Measurements from ENCODE around the gene HDGFL2. TPM values are rescaled to one million over a fixed set of nuclear protein-coding genes. Genes with fewer than 3 reads are reported as not detected.

HDGFL2 gene
- total RNA-seq, 1 donor from 2014 or later: 79.8 TPM

- Histone ChIP-seq H3K79me2 (ENCODE audit: insufficient read depth, low read length) (no peaks in the 10 kb centered on the region), H3K9ac (ENCODE audit: low read length) (no peak overlapping the region), H3K9me3 (ENCODE audit: insufficient read depth, low read depth, low read length) (no peaks in the 10 kb centered on the region), H4K20me1 (ENCODE audit: insufficient read depth, low read length) (no peaks in the 10 kb centered on the region), H3K4me2 (ENCODE audit: low read length) (no peak overlapping the region), H3K36me3 (ENCODE audit: insufficient read depth, low read length) (no peaks in the 10 kb centered on the region), H3K4me3 (ENCODE audit: insufficient read depth, low read depth, low read length) (no peak overlapping the region), H3K4me1 (ENCODE audit: insufficient read depth, low read length) (peaks cover 2% of the 10 kb centered on the region), H2AFZ (ENCODE audit: low read depth, low read length) (no peak overlapping the region), H3K27ac (ENCODE audit: low read depth, low read length) (no peak overlapping the region), H3K27me3 (ENCODE audit: insufficient read depth, low read length) (peaks cover 5% of the 10 kb centered on the region)
- FAIRE-seq (no peak), DNase-seq (ENCODE audit: low read depth) (no peak)
- Mint-ChIP-seq H3K27me3 (ENCODE audit: low read depth, unreplicated experiment) (peaks cover 37% of the 10 kb centered on the region), H3K36me3 (ENCODE audit: low read depth, unreplicated experiment) (no peaks in the 10 kb centered on the region), H3K4me3 (ENCODE audit: unreplicated experiment) (peak overlapping the region; percentile 54), H3K4me1 (ENCODE audit: low read depth, unreplicated experiment) (no peaks in the 10 kb centered on the region), H3K9me3 (ENCODE audit: unreplicated experiment) (no peaks in the 10 kb centered on the region), H3K27ac (ENCODE audit: unreplicated experiment) (no peak overlapping the region)
- no peak for TF ChIP-seq CTCF (IDR thresholded peaks at IDR 0.05; ENCODE audit: insufficient read depth, low read depth, low read length)
Observed at GRCh38 chr19:4533334-4533733, 61.2 kb downstream of the HDGFL2 start.

- H3K36me3 ChIP-seq (ENCODE audit: insufficient read depth, low read length): no peaks in the 10 kb centered on the region
- no peaks in the 10 kb centered on the region for H3K9me3 ChIP-seq (ENCODE audit: insufficient read depth, low read depth, low read length)
- no peaks in the 10 kb centered on the region for H3K9me3 Mint-ChIP-seq (ENCODE audit: unreplicated experiment)
- DNase-seq (ENCODE audit: low read depth) (no peak), FAIRE-seq (no peak)
- peaks cover 42% of the 10 kb centered on the region for H3K27me3 Mint-ChIP-seq (ENCODE audit: low read depth, unreplicated experiment)
- no peak overlapping the region for H3K27ac Mint-ChIP-seq (ENCODE audit: unreplicated experiment)
- no peaks in the 10 kb centered on the region for H4K20me1 ChIP-seq (ENCODE audit: insufficient read depth, low read length)
- H3K9ac ChIP-seq (ENCODE audit: low read length): no peak overlapping the region
- no peak overlapping the region for H3K4me3 Mint-ChIP-seq (ENCODE audit: unreplicated experiment)
- TF ChIP-seq CTCF (IDR thresholded peaks at IDR 0.05; ENCODE audit: insufficient read depth, low read depth, low read length) (no peak), EZH2 (IDR thresholded peaks at IDR 0.05; ENCODE audit: insufficient read depth, low read length) (no peak)
- no peaks in the 10 kb centered on the region for H3K36me3 Mint-ChIP-seq (ENCODE audit: low read depth, unreplicated experiment)
- no peak overlapping the region for H2AFZ ChIP-seq (ENCODE audit: low read depth, low read length)
- H3K79me2 ChIP-seq (ENCODE audit: insufficient read depth, low read length): no peaks in the 10 kb centered on the region
- H3K4me3 ChIP-seq (ENCODE audit: insufficient read depth, low read depth, low read length): no peak overlapping the region
- H3K4me2 ChIP-seq (ENCODE audit: low read length): no peak overlapping the region
- H3K27ac ChIP-seq (ENCODE audit: low read depth, low read length): no peak overlapping the region
- H3K4me1 ChIP-seq (ENCODE audit: insufficient read depth, low read length): peaks cover 2% of the 10 kb centered on the region
- H3K27me3 ChIP-seq (ENCODE audit: insufficient read depth, low read length): peaks cover 5% of the 10 kb centered on the region
- no peaks in the 10 kb centered on the region for H3K4me1 Mint-ChIP-seq (ENCODE audit: low read depth, unreplicated experiment)
Observed at GRCh38 chr19:4533835-4534424, 61.8 kb downstream of the HDGFL2 start.

GRCh38 chr19:4534836-4535658 lies 63.0 kb downstream of the HDGFL2 start, which contains the start of gene PLIN5:
Gene PLIN5 (minus strand): TSS chr19:4535224. CDS start chr19:4534074, 1,150 bp downstream.
- Histone ChIP-seq H3K9me3 (ENCODE audit: insufficient read depth, low read depth, low read length) (peaks cover 3% of the 10 kb centered on the region), H3K27me3 (ENCODE audit: insufficient read depth, low read length) (peaks cover 13% of the 10 kb centered on the region), H3K4me3 (ENCODE audit: insufficient read depth, low read depth, low read length) (no peak within 1 kb of the TSS), H3K4me2 (ENCODE audit: low read length) (peak within 1 kb of the TSS; percentile 60), H3K36me3 (ENCODE audit: insufficient read depth, low read length) (no peaks in the 10 kb centered on the region), H4K20me1 (ENCODE audit: insufficient read depth, low read length) (no peaks in the 10 kb centered on the region), H3K4me1 (ENCODE audit: insufficient read depth, low read length) (peaks cover 2% of the 10 kb centered on the region), H3K27ac (ENCODE audit: low read depth, low read length) (no peak within 1 kb of the TSS), H2AFZ (ENCODE audit: low read depth, low read length) (no peak within 1 kb of the TSS), H3K79me2 (ENCODE audit: insufficient read depth, low read length) (no peaks in the 10 kb centered on the region), H3K9ac (ENCODE audit: low read length) (no peak within 1 kb of the TSS)
- Mint-ChIP-seq H3K36me3 (ENCODE audit: low read depth, unreplicated experiment) (no peaks in the 10 kb centered on the region), H3K27ac (ENCODE audit: unreplicated experiment) (no peak within 1 kb of the TSS), H3K9me3 (ENCODE audit: unreplicated experiment) (no peaks in the 10 kb centered on the region), H3K27me3 (ENCODE audit: low read depth, unreplicated experiment) (peaks cover 49% of the 10 kb centered on the region), H3K4me3 (ENCODE audit: unreplicated experiment) (no peak within 1 kb of the TSS), H3K4me1 (ENCODE audit: low read depth, unreplicated experiment) (no peaks in the 10 kb centered on the region)
- TF ChIP-seq EZH2 (IDR thresholded peaks at IDR 0.05; ENCODE audit: insufficient read depth, low read length) (no peak), CTCF (IDR thresholded peaks at IDR 0.05; ENCODE audit: insufficient read depth, low read depth, low read length) (no peak)
- DNase-seq (ENCODE audit: low read depth) (peak; percentile 6), FAIRE-seq (no peak)
